ENCODE measurements around the gene KIF5A.
A peak's percentile ranks its signal among the peaks of the same experiment; 100 is the strongest.

The KIF5A gene

GRCh38 chr12:57535764-57536596, 13.9 kb upstream of the KIF5A start:
- DNase-seq, result no peak

- no peak for DNase-seq
These were observed 13.3 kb upstream of the KIF5A start for GRCh38 chr12:57536597-57536942.

GRCh38 chr12:57539134-57539768, 10.6 kb upstream of the KIF5A start:
- no peak for DNase-seq

- no peak for DNase-seq
These were observed 8.8 kb upstream of the KIF5A start for GRCh38 chr12:57541001-57541400.

- no peak for DNase-seq
These were observed 8.1 kb upstream of the KIF5A start for GRCh38 chr12:57541717-57542116.

GRCh38 chr12:57543581-57543980, 6.3 kb upstream of the KIF5A start:
- no peak for DNase-seq

GRCh38 chr12:57545809-57546437, 3.9 kb upstream of the KIF5A start:
- no peak for DNase-seq

- DNase-seq, result peak; percentile 91
These were observed 3.2 kb upstream of the KIF5A start, which contains the start of gene DCTN2 for GRCh38 chr12:57546438-57547287. Gene DCTN2 (minus strand): TSS chr12:57547192. CDS start chr12:57547063, 129 bp downstream.

- DNase-seq, result no peak
These were observed 2.4 kb upstream of the KIF5A start for GRCh38 chr12:57547288-57548012.

GRCh38 chr12:57548013-57548315, 1.9 kb upstream of the KIF5A start:
- DNase-seq, result no peak

GRCh38 chr12:57548488-57548887, 1.4 kb upstream of the KIF5A start:
- DNase-seq, result no peak

GRCh38 chr12:57549203-57549908, 488 bp upstream of the KIF5A start:
- DNase-seq, result no peak

GRCh38 chr12:57550641-57551549, 1.1 kb downstream of the KIF5A start:
- DNase-seq, result no peak

- no peak for DNase-seq
These were observed 1.9 kb downstream of the KIF5A start for GRCh38 chr12:57551637-57552305.

- DNase-seq, result no peak
These were observed 2.4 kb downstream of the KIF5A start for GRCh38 chr12:57552306-57552651.

GRCh38 chr12:57552835-57553313, 3.0 kb downstream of the KIF5A start:
- no peak for DNase-seq

GRCh38 chr12:57553343-57554202, 3.7 kb downstream of the KIF5A start:
- DNase-seq, result peak; percentile 62

- no peak for DNase-seq
These were observed 4.6 kb downstream of the KIF5A start for GRCh38 chr12:57554453-57554852.

- no peak for DNase-seq
These were observed 5.1 kb downstream of the KIF5A start for GRCh38 chr12:57554897-57555296.

Measured in NCI-H524 treated with DMSO at 0.1 percent for 48 hours (cell line).